DMS 273 treated with DMSO at 0.1 percent for 48 hours (cell line): ENCODE results near the gene DNAH14.
"Not testable (repeated sequence)": the region's sequence is repeated elsewhere in the genome, so short reads cannot be mapped to it uniquely, and the experiment has no call there.

ENCODE experiments used
- DNase-seq: peaks from one replicate; lab custom pipeline; 2025; lab: John Stamatoyannopoulos, UW

DNAH14 gene

GRCh38 chr1:225155555-225155954 lies 226.1 kb downstream of the DNAH14 start:
- DNase-seq: no peak

- no peak for DNase-seq
Measured at GRCh38 chr1:225156254-225156653, 226.8 kb downstream of the DNAH14 start.

GRCh38 chr1:225158291-225158690 lies 228.8 kb downstream of the DNAH14 start:
- DNase-seq: no peak

- no peak for DNase-seq
Measured at GRCh38 chr1:225159793-225160192, 230.3 kb downstream of the DNAH14 start.

GRCh38 chr1:225177409-225177808 lies 247.9 kb downstream of the DNAH14 start:
- DNase-seq: not testable (repeated sequence)

- DNase-seq: no peak
Measured at GRCh38 chr1:225179686-225180085, 250.2 kb downstream of the DNAH14 start.

GRCh38 chr1:225182716-225183115 lies 253.2 kb downstream of the DNAH14 start:
- DNase-seq: no peak

GRCh38 chr1:225191199-225191753 lies 261.8 kb downstream of the DNAH14 start:
- no peak for DNase-seq

GRCh38 chr1:225201447-225201846 lies 272.0 kb downstream of the DNAH14 start:
- DNase-seq: no peak

- DNase-seq: no peak
Measured at GRCh38 chr1:225207791-225208190, 278.3 kb downstream of the DNAH14 start.

GRCh38 chr1:225209153-225209552 lies 279.7 kb downstream of the DNAH14 start:
- no peak for DNase-seq

GRCh38 chr1:225210180-225210579 lies 280.7 kb downstream of the DNAH14 start:
- not testable (repeated sequence) for DNase-seq

- not testable (repeated sequence) for DNase-seq
Measured at GRCh38 chr1:225211694-225212442, 282.4 kb downstream of the DNAH14 start.

- DNase-seq: no peak
Measured at GRCh38 chr1:225224287-225224686, 294.8 kb downstream of the DNAH14 start.

- DNase-seq: no peak
Measured at GRCh38 chr1:225225681-225226080, 296.2 kb downstream of the DNAH14 start.

- DNase-seq: no peak
Measured at GRCh38 chr1:225228871-225229303, 299.4 kb downstream of the DNAH14 start.

GRCh38 chr1:225229429-225229828 lies 300.0 kb downstream of the DNAH14 start:
- not testable (repeated sequence) for DNase-seq

GRCh38 chr1:225230483-225230882 lies 301.0 kb downstream of the DNAH14 start:
- no peak for DNase-seq

GRCh38 chr1:225232930-225233329 lies 303.5 kb downstream of the DNAH14 start:
- not testable (repeated sequence) for DNase-seq

- DNase-seq: no peak
Measured at GRCh38 chr1:225242611-225243010, 313.1 kb downstream of the DNAH14 start.

- DNase-seq: no peak
Measured at GRCh38 chr1:225250432-225250831, 321.0 kb downstream of the DNAH14 start.

- DNase-seq: no peak
Measured at GRCh38 chr1:225253173-225253572, 323.7 kb downstream of the DNAH14 start.

- no peak for DNase-seq
Measured at GRCh38 chr1:225253784-225254183, 324.3 kb downstream of the DNAH14 start.

GRCh38 chr1:225254676-225255075 lies 325.2 kb downstream of the DNAH14 start:
- no peak for DNase-seq
